HG02588 (cell line): ENCODE results near the gene SEMA3F.

Experiments
- ATAC-seq: cut with Tn5 transposase; IDR thresholded peaks from one replicate; pipeline ENCODE4 v1.9.1; 2021; ENCODE audit warnings: mild to moderate bottlenecking, moderate library complexity; ENCODE audit not compliant: unreplicated experiment

Gene SEMA3F

GRCh38 chr3:50169232-50169832 lies 14.2 kb downstream of the SEMA3F start:
- no peak for ATAC-seq

- no peak for ATAC-seq
Observed at GRCh38 chr3:50169858-50170257, 14.7 kb downstream of the SEMA3F start.

- no peak for ATAC-seq
Observed at GRCh38 chr3:50170689-50171088, 15.6 kb downstream of the SEMA3F start.

GRCh38 chr3:50171540-50172301 lies 16.6 kb downstream of the SEMA3F start:
- ATAC-seq: no peak

- no peak for ATAC-seq
Observed at GRCh38 chr3:50172626-50173220, 17.6 kb downstream of the SEMA3F start.

- no peak for ATAC-seq
Observed at GRCh38 chr3:50173685-50174516, 18.8 kb downstream of the SEMA3F start.

GRCh38 chr3:50174517-50174895 lies 19.4 kb downstream of the SEMA3F start:
- ATAC-seq: no peak

- no peak for ATAC-seq
Observed at GRCh38 chr3:50174947-50175524, 19.9 kb downstream of the SEMA3F start.

GRCh38 chr3:50177346-50177745 lies 22.2 kb downstream of the SEMA3F start:
- ATAC-seq: no peak

- ATAC-seq: no peak
Observed at GRCh38 chr3:50179710-50180109, 24.6 kb downstream of the SEMA3F start.

- no peak for ATAC-seq
Observed at GRCh38 chr3:50181985-50182384, 26.9 kb downstream of the SEMA3F start.

- no peak for ATAC-seq
Observed at GRCh38 chr3:50182533-50183099, 27.5 kb downstream of the SEMA3F start.

- ATAC-seq: no peak
Observed at GRCh38 chr3:50183755-50184154, 28.6 kb downstream of the SEMA3F start.

- no peak for ATAC-seq
Observed at GRCh38 chr3:50184242-50184978, 29.3 kb downstream of the SEMA3F start.

GRCh38 chr3:50185230-50185629 lies 30.1 kb downstream of the SEMA3F start:
- ATAC-seq: no peak

- no peak for ATAC-seq
Observed at GRCh38 chr3:50186096-50186495, 31.0 kb downstream of the SEMA3F start.

GRCh38 chr3:50187750-50188149 lies 32.6 kb downstream of the SEMA3F start:
- no peak for ATAC-seq

- ATAC-seq: no peak
Observed at GRCh38 chr3:50189274-50189673, 34.1 kb downstream of the SEMA3F start.

- no peak for ATAC-seq
Observed at GRCh38 chr3:50189989-50190388, 34.9 kb downstream of the SEMA3F start.
